ENCODE measurements around the gene KRTAP5-7. TPM values are rescaled to one million over a fixed set of nuclear protein-coding genes. Genes with fewer than 3 reads are reported as not detected.

The KRTAP5-7 gene
- total and polyA plus RNA-seq, 2 of the 8 experiments (the other 6 are each of a cell fraction or from before 2014, with no cell fraction given) = not detected

DNA sequence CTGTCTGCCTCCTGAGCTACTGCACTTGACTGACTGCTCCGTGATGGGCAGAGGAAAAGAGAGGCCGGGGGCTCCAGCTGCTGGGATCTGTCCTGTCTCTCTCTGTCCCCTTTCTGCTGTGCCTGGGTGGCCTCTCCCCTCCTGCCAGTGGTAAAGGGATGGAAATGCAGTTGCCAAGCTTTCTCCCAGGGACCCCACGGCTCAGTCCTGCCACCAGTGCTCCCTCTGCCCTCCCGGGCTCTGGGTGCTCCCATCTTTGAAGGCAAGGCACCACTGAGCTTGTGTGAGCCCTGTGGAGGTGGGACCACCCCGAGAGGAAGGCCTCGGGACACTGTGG is 42.0 kb upstream of the KRTAP5-7 start:
- Histone ChIP-seq H3K18ac (ENCODE audit: extremely low read depth, low read length) (no peak overlapping the region), H3K79me1 (ENCODE audit: low read depth, low read length) (no peaks in the 10 kb centered on the region), H2BK20ac (ENCODE audit: low read length) (no peak overlapping the region), H3K9ac (replicated peaks in 1 of 4; ENCODE audit: extremely low read depth in 1 of 4, low read depth in 3 of 4, low read length in 3 of 4) (no peak overlapping the region), H3K23ac (ENCODE audit: insufficient read length) (no peak overlapping the region), H2BK5ac (ENCODE audit: low read depth, low read length) (no peak overlapping the region), H2BK120ac (replicated peaks; ENCODE audit: low read depth, low read length) (no peak overlapping the region), H3K36me3 (ENCODE audit: control insufficient read depth in 2 of 4, insufficient read depth in 4 of 4, low read length in 3 of 4) (peaks cover 8 to 24% (median 19%) of the 10 kb centered on the region in 4 experiments; a peak in 7 of 8 replicates), H3K56ac (replicated peaks; ENCODE audit: insufficient read length, low read depth, low read length) (no peak overlapping the region), H3K4me2 (ENCODE audit: insufficient read depth in 1 of 2, low read depth in 2 of 2, low read length in 2 of 2) (no peak overlapping the region), H3K79me2 (ENCODE audit: control insufficient read depth in 1 of 2, insufficient read depth in 2 of 2, low read length in 2 of 2) (no peaks in the 10 kb centered on the region), H3K4me3 (ENCODE audit: extremely low read depth in 1 of 4, insufficient read depth in 2 of 4, low read depth in 3 of 4, low read length in 4 of 4) (no peak overlapping the region), H3K23me2 (ENCODE audit: low read depth, low read length) (peaks cover 4% of the 10 kb centered on the region; the same call in 1 of the 2 replicates), H3K9me3 (ENCODE audit: insufficient read depth in 2 of 2, low read depth in 1 of 2, low read length in 1 of 2) (no peaks in the 10 kb centered on the region), H4K5ac (ENCODE audit: insufficient read length, low read depth, low read length) (no peak overlapping the region), H3K27ac (ENCODE audit: low read depth, low read length) (no peak overlapping the region), H2AK5ac (ENCODE audit: low read depth, low read length) (no peak overlapping the region), H4K20me1 (replicated peaks in 1 of 2; ENCODE audit: control insufficient read depth in 1 of 2, insufficient read depth in 2 of 2, low read length in 2 of 2) (peaks cover 4 to 16% of the 10 kb centered on the region in 2 experiments), H2BK12ac (ENCODE audit: low read depth, low read length) (no peak overlapping the region), H4K91ac (replicated peaks; ENCODE audit: insufficient read length, low read length) (no peak overlapping the region), H3K4ac (replicated peaks; ENCODE audit: insufficient read length, low read depth, low read length) (no peak overlapping the region), H2BK15ac (ENCODE audit: low read length) (no peak overlapping the region), H4K8ac (ENCODE audit: extremely low read depth, insufficient read depth, low read length) (no peak overlapping the region), H2AFZ (ENCODE audit: low read length) (no peak overlapping the region), H3K27me3 (replicated peaks in 1 of 4; ENCODE audit: control insufficient read depth in 3 of 4, extremely low read depth in 1 of 4, insufficient read depth in 3 of 4, low read length in 3 of 4) (no peaks in the 10 kb centered on the region), H3K14ac (ENCODE audit: insufficient read length) (no peak overlapping the region), H3K4me1 (replicated peaks in 1 of 4; ENCODE audit: control insufficient read depth in 3 of 4, insufficient read depth in 4 of 4, low read length in 3 of 4) (no peaks in the 10 kb centered on the region)
- TF ChIP-seq, protein P1, sequence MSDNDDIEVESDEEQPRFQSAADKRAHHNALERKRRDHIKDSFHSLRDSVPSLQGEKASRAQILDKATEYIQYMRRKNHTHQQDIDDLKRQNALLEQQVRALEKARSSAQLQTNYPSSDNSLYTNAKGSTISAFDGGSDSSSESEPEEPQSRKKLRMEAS (IDR thresholded peaks at IDR 0.05) = no peak
- TF ChIP-seq CTBP2 (IDR thresholded peaks at IDR 0.05; ENCODE audit: borderline replicate concordance, insufficient read depth, insufficient read length, low read length) (no peak), SP4 (IDR thresholded peaks at IDR 0.05; ENCODE audit: low read length) (no peak), GTF2F1 (IDR thresholded peaks at IDR 0.05; ENCODE audit: borderline replicate concordance, low read depth, low read length) (no peak), BRCA1 (IDR thresholded peaks at IDR 0.05; ENCODE audit: low read depth, low read length) (no peak)
- ChIA-PET CTCF (ENCODE audit: partially characterized antibody) (no interaction called here), POLR2A (ENCODE audit: partially characterized antibody) (no interaction called here)
- DNase-seq (ENCODE audit: low read depth in 1 of 2, low spot score in 2 of 2) = no peak
- WGBS, 2 experiments (ENCODE audit: extremely low coverage in 1 of 2, insufficient coverage in 1 of 2, insufficient read length in 1 of 2, insufficient replicate concordance in 2 of 2, low coverage in 1 of 2, low lambda C conversion rate in 2 of 2, missing lambda C conversion rate in 1 of 2) = 92% methylated on average over 5 of the region's 6 CpGs; no CpG with 5 or more reads in 1 of the 2 experiments
- FAIRE-seq = no peak
